ENCODE data around the gene PPFIBP2. TPM values are rescaled to one million over a fixed set of nuclear protein-coding genes. Genes with fewer than 3 reads are reported as not detected.

PPFIBP2 gene
- polyA plus RNA-seq, 4 donors: 44.6 to 73.6 (median 48.5) TPM

DNA sequence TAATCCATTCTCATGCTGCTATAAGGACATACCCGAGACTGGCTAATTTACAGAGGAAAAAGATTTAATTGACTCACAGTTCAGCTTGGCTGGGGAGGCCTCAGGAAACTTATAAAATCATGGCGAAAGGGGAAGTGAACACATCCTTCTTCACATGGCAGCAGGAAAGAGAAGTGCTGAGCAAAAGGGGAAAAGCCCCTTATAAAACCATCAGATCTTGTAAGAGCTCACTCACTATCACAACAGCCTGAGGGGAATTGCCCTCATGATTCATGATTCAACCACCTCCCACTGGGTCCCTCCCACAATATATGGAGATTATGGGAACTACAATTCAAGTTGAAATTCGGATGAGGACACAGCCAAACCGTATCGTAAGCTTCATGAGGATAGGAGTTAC is 163.3 kb downstream of the PPFIBP2 start:
- no peak for DNase-seq (ENCODE audit: low read depth in 4 of 4, low spot score in 3 of 4)

DNA sequence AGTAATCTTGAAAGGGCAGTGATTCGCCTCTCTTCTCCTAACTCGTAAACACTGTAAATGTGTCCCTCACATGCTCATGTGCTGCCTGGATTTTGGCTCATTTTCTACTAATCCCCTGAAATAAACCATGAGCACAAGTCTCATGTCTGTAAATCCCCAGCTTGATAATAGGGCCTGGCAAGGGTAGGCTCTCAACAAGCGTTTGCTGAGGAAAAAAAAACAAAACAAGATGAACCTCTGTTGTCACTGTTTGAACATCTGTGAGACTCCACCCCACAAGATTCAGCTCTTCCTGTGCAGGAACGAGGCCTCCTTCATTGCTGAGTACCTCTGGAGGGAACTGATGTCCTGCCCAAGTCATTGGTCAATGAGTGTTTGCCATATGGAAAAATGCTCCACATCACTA is 164.0 kb downstream of the PPFIBP2 start:
- DNase-seq (ENCODE audit: low read depth in 4 of 4, low spot score in 3 of 4): no peak

DNA sequence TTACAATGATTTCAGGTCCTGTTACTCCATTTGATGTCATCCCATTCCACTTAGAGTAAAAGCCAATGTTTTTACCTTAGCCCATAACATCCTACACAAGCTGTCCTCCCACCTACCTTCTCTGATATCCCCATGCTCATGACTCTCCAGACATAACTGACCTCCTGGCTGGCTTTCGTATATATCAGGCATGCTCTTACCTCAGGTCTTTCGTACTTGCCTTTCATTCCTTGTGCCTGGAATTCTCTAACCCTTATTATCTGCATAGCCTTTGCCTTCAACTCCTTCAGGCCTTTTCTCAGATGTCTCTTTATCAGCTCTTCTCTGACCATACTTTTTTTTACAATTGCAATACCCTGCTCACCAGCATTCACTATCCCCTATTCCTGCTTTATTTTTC is 169.8 kb downstream of the PPFIBP2 start:
- no peak for DNase-seq (ENCODE audit: low read depth in 4 of 4, low spot score in 3 of 4)

DNA sequence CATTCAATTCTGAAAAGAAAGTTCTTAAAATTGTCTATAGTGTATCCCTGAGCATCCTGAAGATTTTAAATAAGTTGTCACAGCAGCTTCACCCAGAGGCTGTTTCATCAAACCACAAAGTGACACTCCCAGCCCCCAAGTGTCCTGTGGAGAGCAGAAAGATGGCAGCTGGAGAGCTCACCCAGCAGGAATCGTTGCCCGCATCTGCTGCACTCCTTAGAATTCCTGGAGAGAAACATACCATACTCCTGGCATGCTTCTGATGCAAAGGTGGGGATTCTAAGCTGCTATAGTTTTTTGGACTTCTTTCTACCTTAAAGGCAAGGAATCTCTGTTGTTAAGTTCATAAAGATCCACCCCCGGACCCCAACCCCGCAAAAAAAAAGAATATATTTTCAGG is 173.0 kb downstream of the PPFIBP2 start:
- DNase-seq (ENCODE audit: low read depth in 4 of 4, low spot score in 3 of 4): no peak

DNA sequence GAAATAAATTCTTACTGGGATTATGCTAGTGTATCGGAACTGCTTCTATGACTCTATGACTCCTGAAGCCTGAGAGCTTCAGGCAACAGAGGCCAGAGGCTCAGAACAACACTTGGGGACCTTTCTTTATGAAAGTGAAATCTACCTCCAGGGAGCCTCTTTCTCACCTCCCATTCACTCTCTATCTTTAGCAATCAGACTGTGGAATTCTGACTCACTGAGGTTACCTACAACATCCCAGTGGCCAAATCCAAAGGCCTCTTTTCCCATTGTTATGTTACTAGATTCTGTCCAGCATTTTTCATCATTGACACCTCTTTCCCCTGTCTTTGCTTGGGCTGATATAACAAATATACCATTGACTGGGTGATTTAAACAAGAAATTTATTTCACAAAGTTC is 173.6 kb downstream of the PPFIBP2 start:
- no peak for DNase-seq (ENCODE audit: low read depth in 4 of 4, low spot score in 3 of 4)

DNA sequence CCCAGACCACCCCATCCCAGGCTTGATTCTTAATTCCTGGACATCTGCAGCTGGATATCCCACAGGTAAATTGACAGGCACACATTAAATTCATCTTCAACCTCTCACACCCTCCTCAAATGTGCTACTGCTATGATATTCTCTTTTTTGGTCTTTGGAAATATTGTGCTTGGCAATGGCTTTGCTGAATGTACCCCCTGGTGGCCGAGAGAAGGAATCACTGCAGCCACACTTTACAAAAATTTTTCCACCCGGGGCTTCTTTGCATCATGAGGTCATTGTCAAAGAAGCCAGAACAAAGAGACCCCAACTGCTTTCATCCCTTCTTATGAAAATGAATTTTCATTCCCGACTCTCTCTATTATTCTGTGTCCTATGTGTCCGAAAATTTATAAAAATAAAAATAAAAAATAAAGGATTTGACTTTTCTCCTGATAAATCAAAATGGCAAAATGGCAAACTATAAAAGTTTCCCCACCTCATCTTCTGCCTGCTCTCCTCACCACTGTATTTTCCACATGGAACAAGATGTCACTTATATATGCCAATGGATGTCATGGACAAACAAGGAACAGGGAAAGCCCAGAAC is 174.5 kb downstream of the PPFIBP2 start:
- no peak for DNase-seq (ENCODE audit: low read depth in 4 of 4, low spot score in 3 of 4)

DNA sequence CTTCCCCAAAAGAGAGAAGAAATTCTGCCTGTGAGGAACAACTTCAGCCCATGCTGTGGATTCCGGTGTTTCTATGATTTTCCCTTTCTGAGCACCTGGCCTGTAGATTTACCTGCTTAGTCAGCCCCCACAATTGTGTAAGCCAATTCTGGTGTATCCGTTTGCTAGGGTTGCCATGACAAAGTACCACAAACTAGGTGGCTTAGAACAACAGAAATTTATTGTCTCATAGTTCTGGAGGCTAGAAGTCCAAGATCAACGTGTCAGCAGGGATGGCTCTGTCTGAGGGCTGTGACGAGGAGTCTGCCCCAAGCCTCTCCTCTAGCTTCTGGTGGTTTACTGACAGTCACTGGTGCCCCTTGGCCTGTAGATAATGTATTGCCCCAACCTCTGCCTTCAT is 175.4 kb downstream of the PPFIBP2 start:
- DNase-seq (ENCODE audit: low read depth in 4 of 4, low spot score in 3 of 4): no peak

DNA sequence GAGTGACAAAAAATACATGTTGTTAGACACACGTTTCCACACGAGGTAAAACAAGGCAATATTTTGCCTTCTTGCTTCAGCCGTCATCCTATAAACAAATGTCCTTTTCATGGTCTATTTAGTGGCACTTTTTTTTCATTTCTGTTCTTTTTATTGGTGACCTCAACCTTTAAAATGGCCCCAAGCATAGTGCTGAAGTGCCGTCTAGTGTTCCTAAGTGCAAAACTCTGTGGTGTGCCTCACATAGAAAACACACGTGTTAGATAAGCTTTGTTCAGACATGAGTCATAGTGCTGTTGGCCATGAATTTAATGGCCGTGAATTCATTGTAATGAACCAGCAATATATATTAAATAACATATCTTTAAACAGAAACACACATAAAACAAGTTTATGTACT is 176.8 kb downstream of the PPFIBP2 start:
- no peak for DNase-seq (ENCODE audit: low read depth in 4 of 4, low spot score in 3 of 4)

DNA sequence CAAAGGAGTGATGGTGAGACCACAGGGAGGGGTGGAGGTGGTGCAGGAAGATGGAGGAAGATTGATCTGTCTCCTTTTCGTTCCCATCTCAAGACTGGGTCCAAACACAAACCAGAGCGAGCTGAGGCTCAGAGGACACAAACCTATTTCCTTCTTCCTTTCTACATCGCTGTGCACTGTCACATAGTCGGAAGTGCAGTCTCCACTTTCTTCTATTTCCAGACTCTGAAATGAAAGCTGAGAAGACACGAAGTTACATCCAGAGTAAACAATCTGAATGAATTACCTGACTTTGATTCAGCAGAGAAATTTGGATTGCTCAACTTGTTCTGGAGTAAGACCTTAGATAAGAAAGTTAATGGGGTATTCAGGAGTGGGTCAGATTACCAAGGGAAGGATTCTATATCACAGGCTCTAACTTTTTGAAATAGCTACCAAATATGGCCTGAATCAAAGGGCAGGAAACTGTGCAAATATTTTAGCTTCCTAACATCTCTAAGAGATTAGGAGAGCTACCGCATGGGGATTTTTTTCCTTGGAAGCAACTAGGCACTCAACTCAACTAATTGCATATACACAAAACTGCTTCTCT is 178.1 kb downstream of the PPFIBP2 start:
- DNase-seq (ENCODE audit: low read depth in 4 of 4, low spot score in 3 of 4): no peak

DNA sequence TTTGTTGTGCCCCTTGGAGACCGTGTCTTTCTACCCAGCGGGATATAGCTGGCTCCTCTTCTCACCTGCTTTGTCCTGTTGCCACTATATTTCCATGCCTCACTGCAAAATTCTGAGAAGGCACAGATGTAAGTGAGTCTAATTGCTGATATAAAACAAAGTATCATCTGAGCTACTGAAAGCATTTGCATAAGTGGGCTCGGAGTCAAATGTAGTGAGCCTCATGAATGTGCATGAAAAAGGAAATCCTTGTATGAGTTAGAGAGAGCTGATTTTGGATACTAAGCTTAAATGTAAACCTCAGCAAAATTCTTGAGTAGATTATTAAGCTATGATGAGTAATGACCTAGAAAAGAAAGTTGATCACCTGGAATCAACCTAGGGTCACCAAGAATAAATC is 178.6 kb downstream of the PPFIBP2 start:
- DNase-seq (ENCODE audit: low read depth in 4 of 4, low spot score in 3 of 4): no peak

DNA sequence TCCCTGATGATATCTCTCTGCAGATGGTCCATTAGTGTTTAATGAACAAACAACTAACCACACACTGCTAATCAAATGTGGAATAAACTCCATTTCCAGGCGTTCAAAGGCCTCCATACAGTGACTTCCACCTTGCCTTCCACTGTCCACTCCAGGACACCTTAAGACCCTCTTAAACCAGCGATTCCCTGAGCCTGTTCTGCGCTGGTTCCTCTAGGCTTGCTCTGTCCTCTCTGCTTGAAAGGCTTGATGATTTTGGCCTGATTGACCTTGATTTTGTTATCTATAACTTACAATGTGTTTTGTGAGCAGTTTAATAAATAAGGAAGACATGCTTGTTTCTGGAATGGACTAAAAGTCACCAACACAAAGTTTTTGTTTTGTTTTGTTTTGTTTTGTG is 180.4 kb downstream of the PPFIBP2 start:
- DNase-seq (ENCODE audit: low read depth in 4 of 4, low spot score in 3 of 4): no peak

DNA sequence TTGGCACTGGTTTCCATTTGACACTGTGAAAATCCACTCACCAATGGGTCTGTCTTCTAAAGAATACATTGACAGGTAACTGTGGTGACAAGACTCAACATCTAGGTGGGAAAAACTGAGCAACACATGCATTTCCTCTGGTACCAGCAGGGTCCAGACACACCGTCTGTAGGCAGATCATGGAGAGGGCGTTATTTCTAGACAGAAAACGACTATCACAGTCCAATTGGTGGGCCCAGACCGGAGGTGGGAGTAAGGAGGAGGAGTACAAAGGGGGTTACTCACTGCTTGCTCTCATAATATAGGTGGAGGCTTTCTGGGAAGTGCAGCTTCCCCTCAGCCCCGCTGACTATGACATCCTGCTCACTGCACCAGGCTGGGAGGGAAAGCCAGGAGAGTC is 182.6 kb downstream of the PPFIBP2 start:
- DNase-seq (ENCODE audit: low read depth in 4 of 4, low spot score in 3 of 4): no peak

Other genes with a start within 250 kb of the PPFIBP2 start
- gene OLFML1, start 28.5 kb upstream of the PPFIBP2 start, polyA plus RNA-seq (ENCODE audit: insufficient read length in 4 of 4): 10 to 100 TPM; 35.4 to 45.5 (median 42.7) TPM
- gene CYB5R2, start 159.5 kb downstream of the PPFIBP2 start, polyA plus RNA-seq (ENCODE audit: insufficient read length in 4 of 4): 10 to 100 TPM; 27.0 to 31.4 (median 28.1) TPM
- 1 to 10 TPM; 5.6 to 7.1 (median 6.5) TPM for gene OVCH2, start 192.5 kb downstream of the PPFIBP2 start, polyA plus RNA-seq (ENCODE audit: insufficient read length in 4 of 4)

Data from right renal pelvis (tissue), 4 donors.